Large intestine (tissue), 3 donors: Measurements from ENCODE around the gene QSOX1. TPM values are rescaled to one million over a fixed set of nuclear protein-coding genes. Genes with fewer than 3 reads are reported as not detected.
"Not testable (repeated sequence)": the region's sequence is repeated elsewhere in the genome, so short reads cannot be mapped to it uniquely, and the experiment has no call there.

Experiments
- DNase-seq, 2 donors: peaks; one replicate each; pipeline versions ENCODE4 v3.0.0 to v3.0.0-alpha.2; 2013
- H3K27ac ChIP-seq: one replicate; pipeline ENCODE4 v1.5.1; 2013; ENCODE audit warnings: low read length
- H3K27me3 ChIP-seq: 2 replicates; pipeline ENCODE4 v1.6.1; 2013; ENCODE audit warnings: low read length; ENCODE audit not compliant: control insufficient read depth, insufficient read depth
- H3K36me3 ChIP-seq: 2 replicates; pipeline ENCODE4 v1.6.1; 2013; ENCODE audit warnings: low read length; ENCODE audit not compliant: control insufficient read depth, insufficient read depth
- H3K4me1 ChIP-seq: one replicate; pipeline ENCODE4 v1.6.1; 2013; ENCODE audit warnings: low read length; ENCODE audit not compliant: control insufficient read depth, insufficient read depth
- H3K4me3 ChIP-seq: one replicate; pipeline ENCODE4 v1.5.1; 2013; ENCODE audit warnings: low read length
- H3K9me3 ChIP-seq: one replicate; pipeline ENCODE4 v1.6.1; 2013; ENCODE audit warnings: mild to moderate bottlenecking, low read depth, low read length, moderate library complexity; ENCODE audit not compliant: control insufficient read depth
- WGBS: methylation state at CpG from one replicate; pipeline ENCODE4 v1.1.5; 2013; ENCODE audit warnings: low lambda C conversion rate; ENCODE audit not compliant: insufficient coverage; 5-methylcytosine and 5-hydroxymethylcytosine counted together
- polyA plus RNA-seq: library from polyadenylated mRNA; unstranded; fragments of 120-200 nt; gene quantifications from one replicate; pipeline ENCODE4 v1.2.1, GENCODE V29; 2013

QSOX1 gene
- polyA plus RNA-seq, 1 donor: 43.3 TPM

GRCh38 chr1:180196436-180197003 lies 41.9 kb downstream of the QSOX1 start:
- Histone ChIP-seq H3K36me3 (peaks cover 18% of the 10 kb centered on the region), H3K4me1 (peaks cover 5% of the 10 kb centered on the region), H3K27ac (no peak overlapping the region), H3K9me3 (no peaks in the 10 kb centered on the region), H3K27me3 (no peaks in the 10 kb centered on the region), H3K4me3 (no peak overlapping the region)
- no CpG with 5 or more reads among the region's 17 CpGs for WGBS
- DNase-seq: no peak

- no CpG with 5 or more reads among the region's 5 CpGs for WGBS
- DNase-seq: no peak
- H3K36me3 ChIP-seq: peaks cover 17% of the 10 kb centered on the region
- no peak overlapping the region for H3K4me3 ChIP-seq
- no peaks in the 10 kb centered on the region for H3K9me3 ChIP-seq
- H3K4me1 ChIP-seq: peaks cover 5% of the 10 kb centered on the region
- no peaks in the 10 kb centered on the region for H3K27me3 ChIP-seq
- no peak overlapping the region for H3K27ac ChIP-seq
These were observed 42.6 kb downstream of the QSOX1 start for GRCh38 chr1:180197231-180197630.

GRCh38 chr1:180198196-180198595 lies 43.5 kb downstream of the QSOX1 start:
- Histone ChIP-seq H3K36me3 (peaks cover 11% of the 10 kb centered on the region), H3K27me3 (no peaks in the 10 kb centered on the region)

GRCh38 chr1:180198611-180199010 lies 43.9 kb downstream of the QSOX1 start:
- Histone ChIP-seq H3K36me3 (peaks cover 11% of the 10 kb centered on the region), H3K4me3 (no peak overlapping the region), H3K9me3 (no peaks in the 10 kb centered on the region), H3K27ac (no peak overlapping the region), H3K27me3 (no peaks in the 10 kb centered on the region), H3K4me1 (peaks cover 4% of the 10 kb centered on the region)
- DNase-seq: no peak
- WGBS: no CpG with 5 or more reads among the region's 5 CpGs

More at GRCh38 chr1:180198196-180198595, 43.5 kb downstream of the QSOX1 start:
- DNase-seq: no peak
- Histone ChIP-seq H3K4me3 (no peak overlapping the region), H3K4me1 (peaks cover 5% of the 10 kb centered on the region), H3K9me3 (no peaks in the 10 kb centered on the region), H3K27ac (no peak overlapping the region)
- no CpG with 5 or more reads among the region's 4 CpGs for WGBS

GRCh38 chr1:180199018-180199417 lies 44.3 kb downstream of the QSOX1 start:
- H3K4me1 ChIP-seq: no peaks in the 10 kb centered on the region
- peaks cover 11% of the 10 kb centered on the region for H3K36me3 ChIP-seq
- no CpG with 5 or more reads among the region's 12 CpGs for WGBS
- no peak overlapping the region for H3K27ac ChIP-seq
- no peak overlapping the region for H3K4me3 ChIP-seq
- H3K27me3 ChIP-seq: no peaks in the 10 kb centered on the region
- no peaks in the 10 kb centered on the region for H3K9me3 ChIP-seq
- no peak for DNase-seq

- no peak for DNase-seq
- no peak overlapping the region for H3K27ac ChIP-seq
- H3K27me3 ChIP-seq: no peaks in the 10 kb centered on the region
- no peaks in the 10 kb centered on the region for H3K4me1 ChIP-seq
- no peaks in the 10 kb centered on the region for H3K9me3 ChIP-seq
- no CpG with 5 or more reads among the region's 7 CpGs for WGBS
- no peak overlapping the region for H3K4me3 ChIP-seq
- H3K36me3 ChIP-seq: peaks cover 7% of the 10 kb centered on the region
These were observed 47.0 kb downstream of the QSOX1 start for GRCh38 chr1:180201451-180202200.

GRCh38 chr1:180202588-180202987 lies 47.9 kb downstream of the QSOX1 start:
- H3K36me3 ChIP-seq, H3K4me3 ChIP-seq, H3K4me1 ChIP-seq, H3K27me3 ChIP-seq, H3K27ac ChIP-seq, H3K9me3 ChIP-seq, DNase-seq: not testable (repeated sequence)
- WGBS: no CpG with 5 or more reads among the region's 5 CpGs

GRCh38 chr1:180204231-180204630 lies 49.6 kb downstream of the QSOX1 start:
- Histone ChIP-seq H3K27ac (no peak overlapping the region), H3K4me3 (no peak overlapping the region), H3K4me1 (no peaks in the 10 kb centered on the region), H3K27me3 (no peaks in the 10 kb centered on the region), H3K9me3 (no peaks in the 10 kb centered on the region), H3K36me3 (no peaks in the 10 kb centered on the region)
- no CpG with 5 or more reads among the region's 6 CpGs for WGBS
- no peak for DNase-seq

GRCh38 chr1:180206581-180206980 lies 51.9 kb downstream of the QSOX1 start:
- Histone ChIP-seq H3K4me3 (no peak overlapping the region), H3K27me3 (no peaks in the 10 kb centered on the region), H3K9me3 (no peaks in the 10 kb centered on the region), H3K4me1 (no peaks in the 10 kb centered on the region), H3K36me3 (no peaks in the 10 kb centered on the region), H3K27ac (no peak overlapping the region)
- WGBS: no CpG with 5 or more reads among the region's 3 CpGs
- no peak for DNase-seq

GRCh38 chr1:180208264-180208663 lies 53.6 kb downstream of the QSOX1 start:
- Histone ChIP-seq H3K27ac (no peak overlapping the region), H3K27me3 (no peaks in the 10 kb centered on the region), H3K4me3 (no peak overlapping the region), H3K4me1 (no peaks in the 10 kb centered on the region), H3K9me3 (no peaks in the 10 kb centered on the region), H3K36me3 (no peaks in the 10 kb centered on the region)
- DNase-seq: no peak
- WGBS: 94% methylated on average over 3 of the region's 4 CpGs
